ENCODE data around the gene MXD1. TPM values are rescaled to one million over a fixed set of nuclear protein-coding genes. Genes with fewer than 3 reads are reported as not detected.

The MXD1 gene
- total RNA-seq, 1 donor from 2014 or later: 3.9 TPM

DNA sequence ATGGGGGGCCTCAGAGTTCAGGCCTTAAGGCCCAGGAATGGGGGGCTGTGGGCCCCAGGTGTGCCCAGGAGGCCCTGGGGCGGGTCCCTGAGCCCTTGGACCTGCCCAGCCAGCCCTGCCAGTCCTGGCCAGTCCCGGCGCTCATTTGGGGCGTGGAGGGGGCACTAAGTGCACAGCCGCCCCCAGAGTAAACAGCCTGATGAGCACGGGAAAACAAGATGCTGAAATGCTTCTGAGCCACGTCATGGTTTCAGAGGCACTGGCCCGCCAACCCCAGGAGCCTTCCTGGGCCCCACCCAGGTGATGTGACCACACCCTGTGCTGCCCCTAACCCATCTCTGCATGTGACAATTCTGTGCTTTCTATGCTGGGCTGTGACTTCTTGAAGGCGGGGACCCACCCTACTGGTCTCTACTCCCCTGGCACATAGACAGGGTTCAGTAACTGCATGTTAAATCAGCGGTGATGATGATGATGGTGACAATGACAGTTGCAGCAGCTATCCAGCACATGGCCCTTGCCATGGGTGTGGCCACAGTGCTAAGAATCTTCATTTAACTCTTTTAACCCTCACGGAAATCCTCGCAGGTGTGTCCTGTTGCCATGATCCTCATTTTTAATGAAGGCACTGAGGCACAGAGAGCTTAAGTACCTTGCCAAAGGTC, 74.7 kb downstream of the MXD1 start:
- Mint-ChIP-seq H3K4me1 (peaks cover 5% of the 10 kb centered on the region), H3K9me3 (no peaks in the 10 kb centered on the region), H3K4me3 (no peak overlapping the region), H3K36me3 (peaks cover 9% of the 10 kb centered on the region), H3K27ac (no peak overlapping the region), H3K27me3 (ENCODE audit: insufficient read depth, low read depth) (peaks cover 4% of the 10 kb centered on the region)
- no peaks in the 10 kb centered on the region for H3K9me3 ChIP-seq (ENCODE audit: low read depth)
- TF ChIP-seq EZH2phosphoT487 (IDR thresholded peaks at IDR 0.05) (no peak), EZH2 (IDR thresholded peaks at IDR 0.05) (no peak)
- TF ChIP-seq, protein P1, sequence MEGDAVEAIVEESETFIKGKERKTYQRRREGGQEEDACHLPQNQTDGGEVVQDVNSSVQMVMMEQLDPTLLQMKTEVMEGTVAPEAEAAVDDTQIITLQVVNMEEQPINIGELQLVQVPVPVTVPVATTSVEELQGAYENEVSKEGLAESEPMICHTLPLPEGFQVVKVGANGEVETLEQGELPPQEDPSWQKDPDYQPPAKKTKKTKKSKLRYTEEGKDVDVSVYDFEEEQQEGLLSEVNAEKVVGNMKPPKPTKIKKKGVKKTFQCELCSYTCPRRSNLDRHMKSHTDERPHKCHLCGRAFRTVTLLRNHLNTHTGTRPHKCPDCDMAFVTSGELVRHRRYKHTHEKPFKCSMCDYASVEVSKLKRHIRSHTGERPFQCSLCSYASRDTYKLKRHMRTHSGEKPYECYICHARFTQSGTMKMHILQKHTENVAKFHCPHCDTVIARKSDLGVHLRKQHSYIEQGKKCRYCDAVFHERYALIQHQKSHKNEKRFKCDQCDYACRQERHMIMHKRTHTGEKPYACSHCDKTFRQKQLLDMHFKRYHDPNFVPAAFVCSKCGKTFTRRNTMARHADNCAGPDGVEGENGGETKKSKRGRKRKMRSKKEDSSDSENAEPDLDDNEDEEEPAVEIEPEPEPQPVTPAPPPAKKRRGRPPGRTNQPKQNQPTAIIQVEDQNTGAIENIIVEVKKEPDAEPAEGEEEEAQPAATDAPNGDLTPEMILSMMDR (IDR thresholded peaks at IDR 0.05): no peak
- H3K4me2 ChIP-seq: no peak overlapping the region
- H3K4me1 ChIP-seq: no peaks in the 10 kb centered on the region
- no peaks in the 10 kb centered on the region for H4K20me1 ChIP-seq (ENCODE audit: low read depth)
- H2AFZ ChIP-seq (replicated peaks): no peak overlapping the region
- no peak overlapping the region for H3K4me3 ChIP-seq
- no peaks in the 10 kb centered on the region for H3K79me2 ChIP-seq (ENCODE audit: low read depth)
- H3F3A ChIP-seq (ENCODE audit: low read depth): no peaks in the 10 kb centered on the region
- no peaks in the 10 kb centered on the region for H3K27me3 ChIP-seq
- no peak for DNase-seq (ENCODE audit: low spot score)
- no peaks in the 10 kb centered on the region for H3K36me3 ChIP-seq
- H3K27ac ChIP-seq: no peak overlapping the region
- H3K9ac ChIP-seq: no peak overlapping the region

Small RNA genes lying within 50 kb of the gene (small RNA-seq; reads per million reads assigned to genes)
- gene RPL23AP92: not detected

Other genes starting within 250 kb of the MXD1 start
- 4.7 and 7.0 TPM in 2 replicates for gene ANXA4, start 173.0 kb upstream of the MXD1 start, total RNA-seq (ENCODE audit: low replicate concordance)
- 16.2 and 23.1 TPM in 2 replicates for gene GMCL1, start 85.4 kb upstream of the MXD1 start, total RNA-seq (ENCODE audit: low replicate concordance)
- 89.2 and 131 TPM in 2 replicates for gene SNRNP27, start 21.2 kb upstream of the MXD1 start, total RNA-seq (ENCODE audit: low replicate concordance)
- gene ASPRV1, start 46.5 kb downstream of the MXD1 start, total RNA-seq (ENCODE audit: low replicate concordance): 0.30 and 1.2 TPM in 2 replicates
- gene PCBP1, start 172.4 kb downstream of the MXD1 start, total RNA-seq (ENCODE audit: low replicate concordance): 62.0 and 82.0 TPM in 2 replicates

All from neural progenitor cell (in vitro differentiated cells).